ENCODE results near the gene CT47A1.
"Not testable (repeated sequence)": the region's sequence is repeated elsewhere in the genome, so short reads cannot be mapped to it uniquely, and the experiment has no call there.

The CT47A1 gene

DNA sequence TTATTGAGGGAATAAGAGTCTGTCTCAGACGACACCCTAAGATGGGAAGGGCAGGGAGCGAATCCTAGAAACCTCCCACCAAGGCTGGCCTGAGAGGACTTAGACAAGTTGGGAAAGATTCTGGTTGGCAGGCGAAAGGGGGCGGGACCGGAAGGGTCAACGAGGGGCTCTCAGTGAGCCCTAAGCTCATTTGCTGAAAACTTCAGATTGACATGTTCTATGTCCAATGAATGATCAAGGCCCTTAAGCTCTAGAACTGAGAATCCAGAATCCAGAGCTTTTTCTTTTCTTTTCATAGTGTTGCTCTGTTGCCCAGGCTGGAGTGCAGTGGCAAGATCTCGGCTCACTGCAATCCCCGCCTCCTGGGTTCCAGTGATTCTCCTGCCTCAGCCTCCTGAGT is at the start of gene CT47A1:
TSS of gene CT47A1 (minus strand) at position 101 of the 400 bp plus-strand sequence. CDS start 231 bp downstream, outside the sequence.
- DNase-seq; in situ Hi-C loops (cut with MboI; ENCODE audit: low pct_unique_long_range_greater_than_20kb, low sequenced_read_pairs): not testable (repeated sequence)

- in situ Hi-C loops (cut with MboI; ENCODE audit: low pct_unique_long_range_greater_than_20kb, low sequenced_read_pairs) = no loop called here
Observed at GRCh38 chrX:121032531-121032930, 47.0 kb upstream of the CT47A1 start.

GRCh38 chrX:121030083-121030482 is 44.5 kb upstream of the CT47A1 start:
- DNase-seq = no peak
- in situ Hi-C loops (cut with MboI; ENCODE audit: low pct_unique_long_range_greater_than_20kb, low sequenced_read_pairs) = no loop called here

More at GRCh38 chrX:121032531-121032930, 47.0 kb upstream of the CT47A1 start:
- no peak for DNase-seq

GRCh38 chrX:121028419-121028818 is 42.9 kb upstream of the CT47A1 start:
- in situ Hi-C loops (cut with MboI; ENCODE audit: low pct_unique_long_range_greater_than_20kb, low sequenced_read_pairs) = no loop called here

GRCh38 chrX:121014826-121015225 is 29.3 kb upstream of the CT47A1 start:
- in situ Hi-C loops (cut with MboI; ENCODE audit: low pct_unique_long_range_greater_than_20kb, low sequenced_read_pairs) = no loop called here
- no peak for DNase-seq

More at GRCh38 chrX:121028419-121028818, 42.9 kb upstream of the CT47A1 start:
- no peak for DNase-seq

DNA sequence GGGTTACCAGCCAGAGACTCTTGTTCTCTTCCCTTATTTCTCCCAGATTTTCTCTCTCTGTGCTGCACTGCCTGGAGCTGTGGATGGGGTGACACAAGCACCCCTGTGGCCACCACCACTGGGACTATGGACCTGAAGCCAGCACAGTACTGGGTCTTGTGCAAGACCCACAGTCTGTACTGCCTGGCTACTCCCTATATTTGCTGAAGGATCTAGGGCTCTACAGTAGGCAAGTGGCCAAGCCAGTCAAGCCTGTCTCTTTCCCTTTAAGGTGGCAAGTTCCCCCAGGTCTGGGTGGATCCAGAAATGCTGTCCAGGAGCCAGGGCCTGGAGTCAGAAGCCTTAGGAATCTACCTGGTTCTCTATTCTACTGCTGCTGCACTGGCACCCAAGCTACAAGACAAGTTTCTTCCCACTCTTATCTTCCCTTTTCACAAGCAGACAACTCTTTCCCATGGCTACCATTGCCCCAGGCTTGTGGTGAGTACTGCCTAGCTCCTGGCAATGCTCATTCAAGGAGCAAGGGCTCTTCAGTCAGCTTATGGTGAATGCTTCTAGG is 28.4 kb upstream of the CT47A1 start:
- no peak for DNase-seq
- in situ Hi-C loops (cut with MboI; ENCODE audit: low pct_unique_long_range_greater_than_20kb, low sequenced_read_pairs) = no loop called here

DNA sequence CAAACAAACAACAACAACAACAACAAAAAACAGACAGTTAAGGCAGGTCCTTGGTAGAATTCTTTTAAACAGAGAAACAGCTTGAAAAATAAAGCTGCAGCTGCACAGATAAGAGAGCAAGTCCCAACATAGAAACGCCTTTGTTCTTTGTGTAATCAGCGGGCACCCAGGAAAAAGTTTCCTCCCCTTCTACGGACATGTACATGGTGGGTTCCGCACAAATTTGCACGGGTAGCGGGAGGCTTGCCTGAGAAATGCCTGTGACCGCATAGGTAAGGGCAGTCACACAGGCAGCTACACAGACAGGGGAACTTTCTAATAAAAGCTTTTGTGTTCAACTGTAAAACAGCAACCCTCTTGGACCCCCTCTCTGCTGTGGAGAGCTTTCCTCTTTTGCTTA is 25.7 kb upstream of the CT47A1 start:
- in situ Hi-C loops (cut with MboI; ENCODE audit: low pct_unique_long_range_greater_than_20kb, low sequenced_read_pairs) = no loop called here
- DNase-seq = no peak

GRCh38 chrX:121010218-121010617 is 24.7 kb upstream of the CT47A1 start:
- in situ Hi-C loops (cut with MboI; ENCODE audit: low pct_unique_long_range_greater_than_20kb, low sequenced_read_pairs) = no loop called here
- DNase-seq = no peak

- no peak for DNase-seq
- in situ Hi-C loops (cut with MboI; ENCODE audit: low pct_unique_long_range_greater_than_20kb, low sequenced_read_pairs) = no loop called here
Observed at GRCh38 chrX:121009764-121010163, 24.2 kb upstream of the CT47A1 start.

DNA sequence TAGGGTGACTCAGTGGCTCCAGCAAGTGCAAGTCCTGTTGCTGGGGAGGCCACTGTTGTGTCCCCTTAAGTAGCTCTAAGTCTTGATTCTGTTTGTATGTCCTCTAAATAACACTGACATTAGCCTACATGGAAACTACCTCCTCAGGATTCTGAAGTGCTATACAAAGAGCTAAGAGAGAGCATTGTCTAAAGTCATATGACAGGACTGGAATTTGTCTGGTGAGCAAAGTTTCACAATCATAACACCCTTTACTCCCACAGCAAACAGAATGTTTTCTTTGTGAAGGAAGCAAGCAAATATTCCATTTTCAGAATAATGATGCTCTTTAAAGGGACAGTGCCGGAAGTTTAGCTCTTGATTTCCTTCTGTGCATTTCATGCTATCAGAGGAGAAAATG is 23.4 kb upstream of the CT47A1 start:
- no peak for DNase-seq
- in situ Hi-C loops (cut with MboI; ENCODE audit: low pct_unique_long_range_greater_than_20kb, low sequenced_read_pairs) = no loop called here

DNA sequence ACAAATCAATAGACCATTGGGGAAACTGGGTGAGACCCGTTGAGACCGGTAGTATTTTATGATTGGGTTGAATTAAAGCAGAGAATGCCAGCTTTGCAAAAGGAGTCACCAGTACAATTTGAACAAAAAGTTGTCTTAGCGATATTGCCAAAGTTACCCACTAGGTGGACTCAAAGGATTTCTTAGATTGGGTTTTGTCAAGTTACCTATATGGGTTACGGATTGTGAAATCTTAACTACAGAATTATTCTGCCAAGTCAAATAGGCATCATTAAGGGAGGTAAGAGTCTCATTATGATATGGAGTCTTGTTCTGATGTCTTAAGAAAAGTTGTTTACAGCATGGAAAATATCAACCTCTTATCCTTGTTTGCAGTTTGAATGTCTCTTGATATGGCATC is 15.0 kb upstream of the CT47A1 start:
- DNase-seq = peak; percentile 37

DNA sequence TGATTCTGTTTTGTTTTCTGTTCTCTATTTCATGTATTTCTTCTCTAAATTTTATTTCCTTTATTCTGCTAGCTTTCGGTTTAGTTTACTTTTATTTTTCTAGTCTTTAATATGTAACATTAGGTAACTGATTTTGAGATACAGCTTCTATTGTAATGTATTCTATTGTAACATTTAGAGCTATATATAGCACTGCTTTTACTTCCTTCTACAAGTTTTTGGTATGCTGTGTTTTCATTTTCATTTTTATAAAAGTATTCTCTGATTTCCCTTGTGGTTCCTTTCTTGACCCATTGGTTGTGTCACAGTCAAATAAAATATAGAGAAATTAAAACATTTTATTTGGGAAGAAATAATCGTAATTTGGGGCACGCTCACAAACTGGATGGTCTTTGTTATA is 13.9 kb upstream of the CT47A1 start:
- in situ Hi-C loops (cut with MboI; ENCODE audit: low pct_unique_long_range_greater_than_20kb, low sequenced_read_pairs) = no loop called here
- no peak for DNase-seq

More for the DNA sequence above, 15.0 kb upstream of the CT47A1 start:
- in situ Hi-C loops (cut with MboI; ENCODE audit: low pct_unique_long_range_greater_than_20kb, low sequenced_read_pairs) = no loop called here

GRCh38 chrX:120956500-120956899 is 29.1 kb downstream of the CT47A1 start, which contains the start of gene CT47A7:
TSS of gene CT47A7 (minus strand) at chrX:120956600. CDS start at chrX:120956345, 255 bp downstream.
- in situ Hi-C loops (cut with MboI; ENCODE audit: low pct_unique_long_range_greater_than_20kb, low sequenced_read_pairs); DNase-seq: not testable (repeated sequence)

All from KBM-7 (cell line).